ENCODE results near the gene MYL9.

Gene MYL9

DNA sequence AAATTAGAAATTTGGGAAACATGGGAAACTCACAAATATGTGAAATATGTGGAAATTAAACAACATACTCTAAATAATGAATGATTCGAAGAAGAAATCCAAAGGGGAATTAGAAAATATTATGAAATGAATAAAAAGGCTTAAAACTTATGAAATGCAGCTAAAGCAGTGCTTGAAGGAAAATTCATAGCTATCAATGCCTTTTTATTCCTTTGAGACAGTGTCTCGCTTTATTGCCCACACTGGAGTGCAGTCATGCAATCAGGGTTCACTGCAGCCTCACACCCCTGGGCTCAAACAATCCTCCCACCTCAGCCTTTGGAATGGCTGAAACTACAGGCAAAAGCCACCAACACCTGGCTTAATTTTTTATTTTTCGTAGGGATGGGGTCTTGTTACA is 24.2 kb downstream of the MYL9 start:
- TF ChIP-seq, protein P1, sequence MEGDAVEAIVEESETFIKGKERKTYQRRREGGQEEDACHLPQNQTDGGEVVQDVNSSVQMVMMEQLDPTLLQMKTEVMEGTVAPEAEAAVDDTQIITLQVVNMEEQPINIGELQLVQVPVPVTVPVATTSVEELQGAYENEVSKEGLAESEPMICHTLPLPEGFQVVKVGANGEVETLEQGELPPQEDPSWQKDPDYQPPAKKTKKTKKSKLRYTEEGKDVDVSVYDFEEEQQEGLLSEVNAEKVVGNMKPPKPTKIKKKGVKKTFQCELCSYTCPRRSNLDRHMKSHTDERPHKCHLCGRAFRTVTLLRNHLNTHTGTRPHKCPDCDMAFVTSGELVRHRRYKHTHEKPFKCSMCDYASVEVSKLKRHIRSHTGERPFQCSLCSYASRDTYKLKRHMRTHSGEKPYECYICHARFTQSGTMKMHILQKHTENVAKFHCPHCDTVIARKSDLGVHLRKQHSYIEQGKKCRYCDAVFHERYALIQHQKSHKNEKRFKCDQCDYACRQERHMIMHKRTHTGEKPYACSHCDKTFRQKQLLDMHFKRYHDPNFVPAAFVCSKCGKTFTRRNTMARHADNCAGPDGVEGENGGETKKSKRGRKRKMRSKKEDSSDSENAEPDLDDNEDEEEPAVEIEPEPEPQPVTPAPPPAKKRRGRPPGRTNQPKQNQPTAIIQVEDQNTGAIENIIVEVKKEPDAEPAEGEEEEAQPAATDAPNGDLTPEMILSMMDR (IDR thresholded peaks at IDR 0.05; ENCODE audit: control insufficient read depth, extremely low read depth, insufficient read depth) = no peak
- no peak for DNase-seq (ENCODE audit: low read depth)
- no peak overlapping the region for H3K4me3 ChIP-seq (ENCODE audit: low read depth, low read length)

DNA sequence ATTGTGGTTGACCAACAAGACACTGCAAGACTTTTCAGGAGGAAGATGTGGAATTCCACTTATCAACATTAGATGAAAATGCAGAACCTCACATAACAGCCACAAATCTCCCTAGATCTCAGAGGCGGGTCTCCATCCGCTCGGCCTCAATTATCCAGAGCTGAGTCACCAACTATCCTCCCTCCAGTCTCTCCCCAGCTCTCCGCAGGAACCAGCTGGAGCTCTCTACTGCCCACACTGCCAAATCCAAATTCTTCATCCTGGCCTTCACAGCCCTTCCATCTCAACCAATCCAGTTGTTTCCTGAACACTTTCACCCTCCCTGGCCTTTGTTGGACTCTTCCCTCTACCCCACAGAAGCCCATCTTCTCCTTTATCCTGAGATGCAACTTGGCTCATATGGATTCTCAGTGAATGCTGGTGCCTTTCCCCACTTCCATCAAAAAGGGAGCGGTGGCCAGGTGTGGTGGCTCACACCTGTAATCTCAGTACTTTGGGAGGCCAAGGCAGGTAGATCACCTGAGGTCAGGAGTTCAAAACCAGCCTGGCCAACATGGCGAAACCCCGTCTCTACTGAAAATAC is 28.6 kb downstream of the MYL9 start:
- DNase-seq (ENCODE audit: low read depth) = no peak
- TF ChIP-seq, protein P1 (IDR thresholded peaks at IDR 0.05; ENCODE audit: control insufficient read depth, extremely low read depth, insufficient read depth) = no peak
- H3K4me3 ChIP-seq (ENCODE audit: low read depth, low read length) = no peak overlapping the region

DNA sequence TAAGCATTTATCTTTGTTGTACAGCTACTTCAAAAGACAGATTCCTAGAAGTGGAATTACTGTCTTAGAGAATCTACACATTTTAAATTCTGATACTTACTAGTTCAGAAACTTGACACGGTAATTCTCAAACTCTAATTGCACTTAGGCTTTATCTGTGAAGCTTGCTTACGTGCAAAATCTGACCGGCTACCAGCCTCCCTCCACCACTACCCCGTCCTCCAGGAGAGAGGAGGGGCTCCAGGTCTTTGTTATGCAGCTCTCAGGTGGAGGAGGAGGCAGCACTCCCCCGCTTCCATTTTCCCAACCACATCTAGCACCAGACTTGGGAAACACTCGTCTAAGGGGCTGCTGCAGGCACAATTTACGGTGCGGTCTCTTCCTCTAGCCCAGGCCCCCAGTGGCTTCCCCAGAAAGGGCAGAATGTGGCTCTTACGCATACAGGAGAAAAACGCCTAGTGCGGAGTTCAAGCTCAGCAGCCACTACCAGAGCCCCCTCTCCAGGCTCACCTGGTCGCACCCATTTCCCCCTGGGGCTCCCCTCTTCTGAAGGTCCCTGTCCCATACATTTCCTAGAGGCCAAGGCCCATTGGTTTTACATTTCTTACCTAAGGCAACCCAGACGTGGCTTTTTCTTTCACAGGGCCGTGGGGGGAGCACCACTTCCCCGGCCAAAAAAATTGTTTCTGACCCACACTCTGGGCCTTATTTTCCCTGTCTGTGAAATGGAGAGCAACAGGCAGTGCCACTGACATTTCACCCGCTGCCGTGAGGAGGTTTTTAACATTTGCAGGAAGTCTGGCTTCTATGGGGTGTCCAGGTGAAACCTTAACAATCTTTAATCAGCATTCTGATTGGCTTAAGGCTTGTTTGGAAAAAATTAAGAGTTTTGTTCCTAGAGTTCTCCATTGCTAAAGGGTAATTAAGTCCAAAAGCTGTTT is 30.5 kb downstream of the MYL9 start:
- TF ChIP-seq, protein P1 (IDR thresholded peaks at IDR 0.05; ENCODE audit: control insufficient read depth, extremely low read depth, insufficient read depth) = no peak
- DNase-seq (ENCODE audit: low read depth) = no peak
- no peak overlapping the region for H3K4me3 ChIP-seq (ENCODE audit: low read depth, low read length)

DNA sequence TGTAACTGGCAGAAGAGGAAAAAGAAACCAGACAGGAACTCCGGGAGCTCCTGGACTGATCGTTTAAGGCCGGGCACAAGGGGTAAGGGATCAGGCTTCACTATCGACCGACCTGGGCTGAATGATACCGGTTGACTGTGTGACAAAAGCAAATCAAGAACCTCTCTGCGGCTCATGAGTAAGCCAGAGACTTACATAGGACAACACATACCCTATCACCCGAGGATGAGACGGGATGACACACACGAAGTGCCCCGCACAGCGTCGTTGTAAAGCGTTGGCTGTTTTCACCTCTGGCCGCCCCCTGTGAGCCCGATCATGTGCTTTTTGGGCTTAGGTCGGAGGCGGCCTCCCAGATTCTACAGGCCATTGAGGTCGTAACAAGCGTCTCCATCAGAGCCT is 31.4 kb downstream of the MYL9 start:
- TF ChIP-seq, protein P1 (IDR thresholded peaks at IDR 0.05; ENCODE audit: control insufficient read depth, extremely low read depth, insufficient read depth) = no peak
- no peak for DNase-seq (ENCODE audit: low read depth)

DNA sequence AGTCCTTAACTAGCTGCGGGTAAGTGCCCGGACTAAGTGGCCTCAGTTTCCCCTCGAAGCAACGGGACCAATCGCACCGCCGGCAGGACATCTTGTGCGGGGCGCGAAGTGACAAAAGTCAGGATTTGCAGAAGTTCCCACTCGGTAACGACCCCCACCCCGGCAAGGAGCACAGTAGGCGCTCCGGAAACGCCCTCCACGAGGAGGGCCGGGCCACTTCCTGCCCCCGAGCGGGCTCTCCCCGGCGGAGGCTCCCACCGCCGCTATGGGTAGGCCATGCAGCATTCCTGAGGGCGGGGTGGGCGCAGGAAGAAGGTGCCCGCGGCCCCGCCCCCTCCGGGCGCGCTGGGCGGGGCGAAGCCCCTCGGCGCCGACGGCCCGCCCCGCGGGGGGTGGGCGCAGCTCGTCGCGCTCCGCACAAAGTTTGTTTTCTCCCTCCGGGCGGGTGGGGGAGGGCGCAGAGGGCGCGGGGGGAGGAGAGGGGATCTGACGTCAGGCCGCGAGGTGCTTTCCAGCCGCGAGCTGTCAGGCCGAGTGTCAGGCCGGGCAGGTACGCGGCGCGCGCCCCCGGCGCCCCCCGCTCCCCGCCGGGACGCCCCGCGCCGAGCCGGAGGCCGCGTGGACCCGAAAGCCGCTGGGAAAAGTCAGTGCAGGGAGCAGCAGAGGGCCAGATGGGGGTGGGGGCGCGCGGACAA is 31.9 kb downstream of the MYL9 start, which contains the start of gene TGIF2:
Gene TGIF2 (plus strand): TSS at position 495 of the 695 bp plus-strand sequence. CDS start 5,178 bp downstream, outside the sequence.
- TF ChIP-seq, protein P1 (IDR thresholded peaks at IDR 0.05; ENCODE audit: control insufficient read depth, extremely low read depth, insufficient read depth) = no peak
- peak within 1 kb of the TSS; percentile 78 for H3K4me3 ChIP-seq (ENCODE audit: low read depth, low read length)
- no peak for DNase-seq (ENCODE audit: low read depth)

More for the DNA sequence above, 31.4 kb downstream of the MYL9 start:
- H3K4me3 ChIP-seq (ENCODE audit: low read depth, low read length) = no peak overlapping the region

DNA sequence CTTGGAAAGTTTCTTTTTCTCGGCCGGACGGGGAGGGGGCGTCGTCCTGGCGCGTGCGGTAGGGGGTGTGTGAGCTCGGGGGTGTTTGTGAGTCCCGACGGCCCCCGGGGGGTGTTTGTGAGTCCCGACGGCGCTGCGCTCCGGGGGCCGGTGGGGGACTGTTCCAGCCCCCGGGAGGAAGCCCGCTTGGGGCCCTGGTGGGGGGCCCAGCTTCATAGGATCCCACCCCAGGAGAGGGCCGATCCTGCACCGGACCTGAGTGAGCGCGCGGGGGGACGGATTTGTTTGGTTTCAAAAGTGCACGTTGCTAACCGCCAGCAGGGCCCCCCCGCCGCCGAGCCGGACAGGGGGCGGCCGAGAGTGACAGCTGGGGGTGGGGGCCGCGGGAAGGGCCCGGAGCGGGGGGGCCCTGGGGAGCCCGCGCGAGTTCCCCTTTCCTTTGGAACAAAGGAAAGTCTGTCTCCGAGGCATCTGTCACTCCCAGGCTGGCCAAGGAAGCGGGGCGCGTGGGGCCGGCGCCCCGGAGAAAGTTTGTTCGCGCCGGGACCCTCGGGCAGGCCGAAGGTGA is 32.6 kb downstream of the MYL9 start:
- TF ChIP-seq, protein P1 (IDR thresholded peaks at IDR 0.05; ENCODE audit: control insufficient read depth, extremely low read depth, insufficient read depth) = no peak
- no peak for DNase-seq (ENCODE audit: low read depth)
- peak overlapping the region; percentile 78 for H3K4me3 ChIP-seq (ENCODE audit: low read depth, low read length)
